Hypothalamus (tissue), 51 donors: ENCODE measurements around the gene SLC4A3.
"Not testable (repeated sequence)": the region's sequence is repeated elsewhere in the genome, so short reads cannot be mapped to it uniquely, and the experiment has no call there.

ENCODE experiments used
- DNase-seq, 51 donors: peaks; one replicate each; lab custom pipeline; 2025; lab: John Stamatoyannopoulos, UW

SLC4A3 gene

DNA sequence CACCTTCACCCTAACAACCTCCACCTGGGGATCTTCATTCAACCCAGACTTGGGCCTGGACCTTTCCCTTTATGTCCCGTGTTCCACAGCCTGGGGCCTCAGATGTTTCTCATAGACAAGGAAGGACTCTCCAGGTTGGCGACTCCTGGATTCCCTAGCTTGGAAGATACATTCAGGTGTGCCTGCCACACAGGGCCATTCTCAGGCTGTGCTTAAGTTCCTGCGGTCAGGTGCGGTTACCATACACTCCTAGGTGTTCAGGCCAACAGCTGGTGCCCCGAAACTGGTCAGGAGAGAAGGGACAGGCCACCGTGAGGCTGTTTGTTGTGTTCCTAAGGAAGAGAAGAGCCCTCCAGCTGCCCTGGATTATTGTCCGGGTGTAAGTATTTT is 15.6 kb downstream of the SLC4A3 start:
- no peak for DNase-seq

DNA sequence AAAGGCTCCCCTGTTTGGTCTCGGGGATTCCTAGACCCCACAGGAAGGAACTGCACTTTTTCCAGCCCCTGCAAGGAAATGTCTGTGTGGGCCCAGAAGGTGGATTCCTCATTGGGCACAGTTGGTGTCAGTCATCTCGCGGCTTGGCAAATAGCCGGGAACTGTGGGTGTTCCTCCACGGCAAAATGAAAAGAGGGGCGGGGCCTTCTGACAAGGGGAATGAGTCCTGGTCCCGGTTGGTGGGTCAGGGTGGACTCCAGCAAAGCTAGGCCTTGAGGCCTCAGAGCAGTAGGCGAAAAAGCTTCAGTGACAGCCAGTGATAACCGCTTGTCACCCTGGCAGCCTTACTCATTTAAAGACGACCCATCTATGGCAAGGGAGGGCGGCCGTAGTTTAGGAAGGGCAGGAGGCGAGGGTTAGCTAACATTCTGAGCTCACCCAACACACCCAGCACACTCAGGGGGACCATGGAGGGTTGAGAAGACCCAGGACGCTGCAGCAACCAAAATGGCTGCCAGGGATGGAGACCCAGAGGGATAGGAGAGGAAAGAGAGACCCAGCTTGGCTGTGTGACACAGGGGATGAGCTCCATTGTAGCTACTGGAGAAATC is 16.5 kb downstream of the SLC4A3 start:
- peak in 1 of 51 donors; percentile 15 for DNase-seq

GRCh38 chr2:219644801-219645480 is 17.5 kb downstream of the SLC4A3 start:
- peak in 5 of 51 donors; percentile 21 to 47 (median 27) for DNase-seq

DNA sequence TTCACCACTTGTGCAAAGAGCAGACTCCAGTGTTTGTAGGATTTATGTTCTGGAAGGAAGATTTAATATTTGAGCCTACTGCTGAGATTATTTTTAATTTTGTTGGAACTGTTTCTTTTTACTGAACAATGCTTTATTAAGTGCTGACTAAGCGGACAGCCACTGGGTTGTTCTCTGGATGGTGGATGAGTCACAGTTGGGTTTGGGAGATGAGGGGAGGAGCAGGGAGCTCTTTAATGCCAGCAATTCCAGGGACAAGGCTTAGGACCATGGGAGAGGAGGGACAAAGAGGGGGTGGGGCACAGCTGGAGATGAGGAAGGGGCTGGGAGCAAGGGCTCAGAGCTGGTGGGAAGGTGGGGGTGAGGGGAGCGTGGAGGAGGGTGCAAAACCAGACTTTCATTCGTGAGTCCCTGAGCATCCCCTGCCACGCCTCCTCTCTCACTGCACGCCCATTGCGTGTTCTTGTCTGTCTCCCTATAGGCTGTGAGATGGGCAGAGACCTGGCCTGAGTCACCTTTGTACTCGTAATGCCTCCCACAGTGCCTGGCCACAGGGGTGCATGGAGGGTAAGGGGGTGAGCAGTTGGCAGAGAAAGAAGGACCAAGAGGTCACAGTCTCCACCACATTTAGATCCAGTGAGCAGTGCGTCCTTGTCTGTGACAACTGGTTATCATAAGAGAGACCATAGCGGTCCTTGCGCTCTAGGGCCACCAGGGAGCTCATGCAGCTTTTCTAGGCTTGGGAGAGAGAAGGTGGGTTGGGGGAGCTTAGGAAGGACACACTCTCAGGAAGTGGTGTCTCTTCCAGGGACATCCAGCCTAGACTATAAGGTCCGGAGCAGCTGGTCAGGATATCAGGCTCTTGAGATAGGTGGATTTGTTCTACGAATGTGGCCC is 18.4 kb downstream of the SLC4A3 start:
- peak in 2 of 51 donors; percentile 10 to 56 for DNase-seq

- no peak for DNase-seq
Observed at GRCh38 chr2:219648176-219648575, 20.7 kb downstream of the SLC4A3 start.

GRCh38 chr2:219648963-219649362 is 21.5 kb downstream of the SLC4A3 start:
- DNase-seq = no peak

DNA sequence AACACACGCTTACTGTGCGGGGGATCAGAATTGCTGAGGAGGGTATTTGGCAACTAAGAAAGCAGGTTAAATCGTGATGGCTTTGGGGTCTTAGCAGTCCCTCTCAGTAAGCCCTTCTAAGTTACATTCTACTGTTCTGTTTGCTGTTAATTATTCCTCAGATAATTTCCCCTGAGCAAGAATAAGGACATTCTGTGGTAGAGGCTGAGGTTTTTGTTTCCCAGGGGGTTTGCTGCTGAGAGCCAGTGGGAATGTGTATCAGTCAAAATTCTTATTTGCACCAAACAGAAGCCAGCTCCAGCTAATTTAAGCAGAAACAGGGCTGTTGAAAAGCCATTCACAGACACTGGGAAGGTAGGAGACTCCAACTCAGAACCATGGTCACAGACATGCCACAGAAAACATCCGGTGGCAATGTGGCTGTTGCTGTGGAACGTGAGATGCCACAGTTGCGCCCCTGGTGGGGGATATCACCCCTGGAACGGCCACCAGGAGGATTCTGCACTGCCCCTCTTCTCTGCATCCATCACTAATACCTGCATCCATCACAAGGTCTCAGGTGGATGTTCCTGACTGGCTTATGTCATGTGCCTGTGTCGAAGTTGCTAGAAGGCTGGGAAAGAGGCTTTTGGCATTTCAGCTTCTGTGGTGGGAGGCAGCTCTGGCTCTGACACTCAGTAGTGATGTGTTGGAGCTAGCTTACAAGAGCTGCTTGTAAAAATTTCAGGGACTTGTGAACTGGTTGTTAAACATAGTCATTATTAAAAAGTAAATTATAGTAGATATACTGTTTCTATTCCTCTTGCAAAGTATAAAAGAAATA is 23.2 kb downstream of the SLC4A3 start:
- DNase-seq = no peak

GRCh38 chr2:219651656-219652055 is 24.2 kb downstream of the SLC4A3 start:
- DNase-seq = not testable (repeated sequence)

GRCh38 chr2:219656526-219656925 is 29.1 kb downstream of the SLC4A3 start:
- no peak for DNase-seq

DNA sequence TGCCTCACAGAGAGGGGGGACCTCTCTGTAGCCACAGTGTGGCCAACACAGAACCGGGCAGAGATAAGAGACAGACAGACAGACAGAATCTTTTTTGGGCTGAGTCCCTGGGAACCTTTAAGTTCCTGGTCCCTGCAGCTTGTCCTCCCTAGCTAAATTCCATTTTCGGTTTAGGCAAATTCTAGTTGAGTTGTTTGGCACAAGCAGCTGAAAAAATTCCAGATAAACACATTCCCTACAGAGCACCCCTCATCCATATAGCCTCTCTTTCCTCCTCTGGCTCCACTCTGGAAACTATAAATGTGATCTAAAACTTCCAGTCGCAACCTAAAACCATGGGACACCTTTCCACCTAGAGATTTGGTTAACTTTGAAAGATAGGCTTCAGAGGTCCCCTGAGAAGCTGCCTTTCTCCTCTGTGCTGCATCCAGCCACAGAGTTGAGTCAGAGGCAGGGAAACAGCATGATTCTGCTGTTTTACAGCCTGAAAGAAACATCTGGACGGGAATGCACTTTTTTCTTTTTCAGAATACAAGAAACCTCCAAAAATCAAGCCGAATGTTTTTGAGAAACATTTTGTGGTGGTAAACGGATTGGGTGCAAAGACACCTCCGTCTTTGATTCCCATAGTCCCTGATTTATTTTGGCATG is 30.9 kb downstream of the SLC4A3 start:
- DNase-seq = no peak

DNA sequence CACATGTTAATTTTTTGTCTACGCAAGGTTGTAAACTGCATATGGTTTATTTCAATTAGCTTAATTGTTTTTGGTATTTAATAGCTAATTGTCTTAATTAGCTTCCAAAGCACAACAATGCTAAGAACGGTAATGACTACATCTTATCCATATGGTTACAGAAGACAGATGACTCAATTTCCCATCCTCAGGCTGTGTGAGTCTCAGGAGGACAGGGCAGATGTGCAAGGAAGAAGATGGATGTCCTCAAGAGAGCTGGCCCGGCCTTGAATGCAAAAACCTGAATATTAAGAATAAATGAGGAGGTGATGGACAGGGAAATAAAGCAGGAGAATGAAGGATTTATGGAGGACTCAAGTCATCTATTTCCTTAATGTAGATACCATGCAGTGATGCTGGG is 31.4 kb downstream of the SLC4A3 start:
- no peak for DNase-seq

- no peak for DNase-seq
Observed at GRCh38 chr2:219661197-219661954, 33.9 kb downstream of the SLC4A3 start.

DNA sequence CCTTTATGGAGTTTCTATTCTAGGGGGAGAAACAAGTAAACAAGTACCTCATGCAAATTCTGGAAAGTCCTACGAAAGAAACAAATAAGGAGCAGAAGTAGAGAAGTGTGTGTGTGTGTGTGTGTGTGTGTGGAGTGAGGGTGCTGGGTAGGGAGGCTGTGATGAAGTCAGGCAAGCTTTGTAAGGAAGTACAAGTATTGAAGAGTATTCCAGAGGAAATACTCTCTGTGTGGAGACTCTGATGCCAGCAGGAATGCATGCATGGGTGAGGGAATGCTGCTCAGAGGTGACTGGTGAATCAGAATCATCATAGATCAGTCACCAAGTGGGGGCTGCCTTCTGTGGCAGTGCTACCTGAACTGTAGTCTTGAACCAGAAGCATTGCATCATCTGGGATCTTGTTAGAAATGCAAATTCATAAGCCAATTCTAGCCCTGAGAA is 34.5 kb downstream of the SLC4A3 start:
- DNase-seq = no peak

- DNase-seq = no peak
Observed at GRCh38 chr2:219662566-219662965, 35.1 kb downstream of the SLC4A3 start.

- no peak for DNase-seq
Observed at GRCh38 chr2:219663116-219663762, 35.8 kb downstream of the SLC4A3 start.

DNA sequence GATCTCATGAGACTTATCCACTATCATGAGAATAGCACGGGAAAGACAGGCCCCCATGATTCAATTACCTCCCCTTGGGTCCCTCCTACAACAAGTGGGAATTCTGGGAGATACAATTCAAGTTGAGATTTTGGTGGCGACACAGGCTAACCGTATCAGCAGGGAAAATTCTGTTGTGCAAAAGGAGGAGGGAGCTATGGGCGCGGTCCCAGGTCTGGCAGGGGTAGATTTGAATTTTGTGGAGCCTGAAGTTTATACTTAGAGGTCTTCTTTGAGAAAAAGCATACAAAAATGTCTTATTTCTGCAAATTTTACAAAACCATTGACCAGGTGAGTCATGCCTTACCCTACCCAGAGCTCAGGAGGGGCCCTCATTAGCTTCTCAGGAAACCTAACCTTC is 36.6 kb downstream of the SLC4A3 start:
- DNase-seq = no peak

- peak in 6 of 51 donors; percentile 6 to 33 (median 10) for DNase-seq
Observed at GRCh38 chr2:219664944-219665343, 37.5 kb downstream of the SLC4A3 start.

GRCh38 chr2:219665926-219666325 is 38.5 kb downstream of the SLC4A3 start:
- no peak for DNase-seq

- no peak for DNase-seq
Observed at GRCh38 chr2:219668316-219668715, 40.9 kb downstream of the SLC4A3 start.
